Measurements from ENCODE around the gene DPP7. TPM values are rescaled to one million over a fixed set of nuclear protein-coding genes. Genes with fewer than 3 reads are reported as not detected.

The DPP7 gene
- total and polyA plus RNA-seq, 9 of the 15 experiments (the other 6 are each of a cell fraction or from before 2014, with no cell fraction given): 0.99 to 365 (median 132) TPM

DNA sequence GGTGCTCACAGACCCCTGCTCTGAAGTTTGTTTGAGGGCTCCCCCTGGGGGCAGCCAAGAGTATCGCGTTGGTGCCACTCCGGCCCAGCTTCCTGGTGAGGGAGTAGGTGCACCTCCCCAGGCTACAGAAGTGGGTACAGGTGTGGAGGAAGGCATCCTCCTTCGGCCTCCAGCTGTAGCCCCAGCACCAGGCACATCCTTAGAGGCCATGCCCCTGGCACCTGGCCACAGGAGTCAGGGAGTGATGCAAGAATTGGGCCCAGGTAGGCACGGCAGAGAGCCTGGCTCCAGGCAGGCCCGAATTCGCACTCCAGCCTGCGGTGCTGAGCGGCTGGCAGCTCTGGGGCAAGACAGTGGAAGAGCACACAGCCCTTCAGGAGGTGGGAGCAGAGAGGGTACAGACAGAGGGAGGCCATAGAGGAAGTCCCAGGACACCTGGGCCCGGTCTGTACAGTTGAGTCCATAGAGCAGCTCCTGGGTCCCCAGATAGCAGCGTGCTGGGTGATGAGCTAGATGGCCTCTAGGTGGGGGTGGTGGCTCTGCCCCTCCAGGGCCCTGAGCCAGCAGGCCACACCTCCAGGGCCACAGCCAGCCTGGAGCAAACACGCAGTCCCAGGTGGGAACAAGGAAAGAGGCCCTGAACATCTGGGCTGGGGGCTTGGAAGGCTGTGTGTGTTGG is 46.5 kb downstream of the DPP7 start:
- Histone ChIP-seq H3K79me2 (ENCODE audit: control insufficient read depth, insufficient read depth, low read length) (peaks cover 39% of the 10 kb centered on the region), H3K27ac (ENCODE audit: extremely low read depth, low read depth, low read length) (peak overlapping the region; percentile 40; the same call in 2 of the 3 replicates), H3K4me2 (ENCODE audit: insufficient read depth, low read length) (peak overlapping the region; percentile 91), H4K20me1 (replicated peaks; ENCODE audit: control insufficient read depth, insufficient read depth, low read length) (peaks cover 22% of the 10 kb centered on the region), H3K27me3 (ENCODE audit: control insufficient read depth in 2 of 2, insufficient read depth in 2 of 2, low read length in 2 of 2) (no peaks in the 10 kb centered on the region), H3K9me3 (replicated peaks; ENCODE audit: control insufficient read depth, insufficient read depth, low read depth, low read length) (no peaks in the 10 kb centered on the region), H3K4me3 (peak overlapping the region; percentile 65; the same call in 1 of the 2 replicates), H3K9me1 (ENCODE audit: control insufficient read depth, insufficient read depth, low read length) (peaks cover 8% of the 10 kb centered on the region), H3K4me1 (replicated peaks in 1 of 2; ENCODE audit: control insufficient read depth in 2 of 2, insufficient read depth in 2 of 2, low read length in 2 of 2) (peaks cover 25 to 83% of the 10 kb centered on the region in 2 experiments), H2AFZ (ENCODE audit: low read depth, low read length) (no peak overlapping the region), H3K36me3 (ENCODE audit: control insufficient read depth, insufficient read depth, low read length) (peaks cover 41% of the 10 kb centered on the region; the same call in 2 of the 3 replicates), H3K9ac (ENCODE audit: insufficient read depth in 1 of 2, low read depth in 2 of 2, low read length in 2 of 2) (peak overlapping the region; percentile 86 to 94; a peak in 3 of 4 replicates)
- 29% methylated on average over 9 of the region's 12 CpGs for WGBS (ENCODE audit: insufficient coverage, low coverage, missing lambda C conversion rate)
- CTCF ChIA-PET (ENCODE audit: low intra/inter-chr PET ratio): interaction anchor here (0.7 to 1.0 kb wide), 3 partner anchors 18 to 280 kb away, joined by 3 read pairs; partner anchors contain the start of gene NPDC1
- DNase-seq (ENCODE audit: extremely low read depth in 1 of 4, low spot score in 3 of 4): peak; percentile 76 to 87 (median 82)
- intact Hi-C loops (cut with micrococcal nuclease) (loop anchor here (2.0 kb wide), 2 partner anchors 19 to 21 kb away; partner anchors contain the start of genes MAN1B1 and NPDC1), in situ Hi-C loops (cut with MboI) (no loop called here)
- POLR2A ChIA-PET: interaction anchor here (0.6 to 2.2 kb wide), 7 partner anchors 9 to 173 kb away, joined by 3 to 7 read pairs (median 4); partner anchors contain the start of genes ENTPD2 and MAN1B1
- FAIRE-seq: peak; percentile 96
- no TSS peak for BruUV-seq (replicated peaks)
- ATAC-seq: peak; percentile 85
- TF ChIP-seq, protein P1, sequence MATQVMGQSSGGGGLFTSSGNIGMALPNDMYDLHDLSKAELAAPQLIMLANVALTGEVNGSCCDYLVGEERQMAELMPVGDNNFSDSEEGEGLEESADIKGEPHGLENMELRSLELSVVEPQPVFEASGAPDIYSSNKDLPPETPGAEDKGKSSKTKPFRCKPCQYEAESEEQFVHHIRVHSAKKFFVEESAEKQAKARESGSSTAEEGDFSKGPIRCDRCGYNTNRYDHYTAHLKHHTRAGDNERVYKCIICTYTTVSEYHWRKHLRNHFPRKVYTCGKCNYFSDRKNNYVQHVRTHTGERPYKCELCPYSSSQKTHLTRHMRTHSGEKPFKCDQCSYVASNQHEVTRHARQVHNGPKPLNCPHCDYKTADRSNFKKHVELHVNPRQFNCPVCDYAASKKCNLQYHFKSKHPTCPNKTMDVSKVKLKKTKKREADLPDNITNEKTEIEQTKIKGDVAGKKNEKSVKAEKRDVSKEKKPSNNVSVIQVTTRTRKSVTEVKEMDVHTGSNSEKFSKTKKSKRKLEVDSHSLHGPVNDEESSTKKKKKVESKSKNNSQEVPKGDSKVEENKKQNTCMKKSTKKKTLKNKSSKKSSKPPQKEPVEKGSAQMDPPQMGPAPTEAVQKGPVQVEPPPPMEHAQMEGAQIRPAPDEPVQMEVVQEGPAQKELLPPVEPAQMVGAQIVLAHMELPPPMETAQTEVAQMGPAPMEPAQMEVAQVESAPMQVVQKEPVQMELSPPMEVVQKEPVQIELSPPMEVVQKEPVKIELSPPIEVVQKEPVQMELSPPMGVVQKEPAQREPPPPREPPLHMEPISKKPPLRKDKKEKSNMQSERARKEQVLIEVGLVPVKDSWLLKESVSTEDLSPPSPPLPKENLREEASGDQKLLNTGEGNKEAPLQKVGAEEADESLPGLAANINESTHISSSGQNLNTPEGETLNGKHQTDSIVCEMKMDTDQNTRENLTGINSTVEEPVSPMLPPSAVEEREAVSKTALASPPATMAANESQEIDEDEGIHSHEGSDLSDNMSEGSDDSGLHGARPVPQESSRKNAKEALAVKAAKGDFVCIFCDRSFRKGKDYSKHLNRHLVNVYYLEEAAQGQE (IDR thresholded peaks at IDR 0.05; ENCODE audit: borderline replicate concordance): peak; percentile 32; the same call in 1 of the 2 replicates
- TF ChIP-seq, protein P1 (CRISPR knock-in tag; IDR thresholded peaks at IDR 0.05; ENCODE audit: low read depth): 0 out of 2 replicates have a peak, but pooled peaks have one; percentile 44
- TF ChIP-seq DMBX1 (CRISPR knock-in tag; IDR thresholded peaks at IDR 0.05; ENCODE audit: borderline replicate concordance): no peak
- TF ChIP-seq ZNF76 (CRISPR knock-in tag; IDR thresholded peaks at IDR 0.05; ENCODE audit: borderline replicate concordance): no peak
- TF ChIP-seq, protein P2, sequence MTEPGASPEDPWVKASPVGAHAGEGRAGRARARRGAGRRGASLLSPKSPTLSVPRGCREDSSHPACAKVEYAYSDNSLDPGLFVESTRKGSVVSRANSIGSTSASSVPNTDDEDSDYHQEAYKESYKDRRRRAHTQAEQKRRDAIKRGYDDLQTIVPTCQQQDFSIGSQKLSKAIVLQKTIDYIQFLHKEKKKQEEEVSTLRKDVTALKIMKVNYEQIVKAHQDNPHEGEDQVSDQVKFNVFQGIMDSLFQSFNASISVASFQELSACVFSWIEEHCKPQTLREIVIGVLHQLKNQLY (CRISPR knock-in tag; conservative IDR thresholded peaks at IDR 0.05): no peak
- TF ChIP-seq CTBP1 (IDR thresholded peaks at IDR 0.05; ENCODE audit: borderline replicate concordance): peak; percentile 60; the same call in 1 of the 2 replicates
- peak; percentile 43; the same call in 1 of the 2 replicates for TF ChIP-seq SMC3 (conservative IDR thresholded peaks at IDR 0.05; ENCODE audit: insufficient read depth, low read depth, low read length)

All from K562 (cell line).